ENCODE data around the gene TLCD2. TPM values are rescaled to one million over a fixed set of nuclear protein-coding genes. Genes with fewer than 3 reads are reported as not detected.

TLCD2 gene
- total and polyA plus RNA-seq, 4 donors, result 1.2 to 7.3 (median 3.4) TPM

GRCh38 chr17:1720856-1721386, 10.7 kb upstream of the TLCD2 start:
- Histone ChIP-seq H3K4me3 (ENCODE audit: low read depth in 1 of 3, low read length in 3 of 3) (no peak overlapping the region), H3K27me3 (ENCODE audit: control insufficient read depth in 4 of 4, insufficient read depth in 4 of 4, low read length in 3 of 4) (no peaks in the 10 kb centered on the region), H3K4me1 (ENCODE audit: control insufficient read depth in 4 of 4, insufficient read depth in 4 of 4, low read length in 3 of 4) (peaks cover 18 to 44% (median 32%) of the 10 kb centered on the region in 4 donors), H3K9me3 (ENCODE audit: control insufficient read depth in 4 of 4, low read length in 3 of 4) (no peaks in the 10 kb centered on the region), H3K27ac (ENCODE audit: low read depth in 1 of 2, low read length in 2 of 2) (peak overlapping the region; percentile 8 to 32), H3K36me3 (ENCODE audit: control insufficient read depth in 4 of 4, insufficient read depth in 3 of 4, low read depth in 1 of 4, low read length in 3 of 4) (peaks cover 0 to 1% (median 0%) of the 10 kb centered on the region in 4 donors), H3K9ac (ENCODE audit: low read depth in 1 of 2, low read length in 2 of 2) (no peak overlapping the region)
- 39% methylated on average over 11 of the region's 11 CpGs for WGBS
- peak; percentile 78 for DNase-seq (ENCODE audit: low spot score)
- TF ChIP-seq MAX (IDR thresholded peaks at IDR 0.05) (no peak), RXRA (IDR thresholded peaks at IDR 0.05) (peak; percentile 30 to 62), FOXA2 (IDR thresholded peaks at IDR 0.05) (no peak), RAD21 (IDR thresholded peaks at IDR 0.05) (peak; percentile 91 to 94), FOXA1 (IDR thresholded peaks at IDR 0.05) (no peak), EGR1 (IDR thresholded peaks at IDR 0.05; ENCODE audit: low read depth in 2 of 2) (no peak), NR2F2 (IDR thresholded peaks at IDR 0.05) (no peak), YY1 (IDR thresholded peaks at IDR 0.05) (no peak), SP1 (IDR thresholded peaks at IDR 0.05) (no peak), GABPA (IDR thresholded peaks at IDR 0.05 in 1 of 2, conservative IDR thresholded peaks at IDR 0.05 in 1 of 2) (no peak), TAF1 (conservative IDR thresholded peaks at IDR 0.05) (no peak), HNF4A (conservative IDR thresholded peaks at IDR 0.05) (peak in 1 of 2 donors; percentile 18), HNF4G (IDR thresholded peaks at IDR 0.05) (no peak), JUND (IDR thresholded peaks at IDR 0.05) (no peak)
- TF ChIP-seq, protein P1, sequence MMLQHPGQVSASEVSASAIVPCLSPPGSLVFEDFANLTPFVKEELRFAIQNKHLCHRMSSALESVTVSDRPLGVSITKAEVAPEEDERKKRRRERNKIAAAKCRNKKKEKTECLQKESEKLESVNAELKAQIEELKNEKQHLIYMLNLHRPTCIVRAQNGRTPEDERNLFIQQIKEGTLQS (IDR thresholded peaks at IDR 0.05), result no peak
- TF ChIP-seq, protein P2, sequence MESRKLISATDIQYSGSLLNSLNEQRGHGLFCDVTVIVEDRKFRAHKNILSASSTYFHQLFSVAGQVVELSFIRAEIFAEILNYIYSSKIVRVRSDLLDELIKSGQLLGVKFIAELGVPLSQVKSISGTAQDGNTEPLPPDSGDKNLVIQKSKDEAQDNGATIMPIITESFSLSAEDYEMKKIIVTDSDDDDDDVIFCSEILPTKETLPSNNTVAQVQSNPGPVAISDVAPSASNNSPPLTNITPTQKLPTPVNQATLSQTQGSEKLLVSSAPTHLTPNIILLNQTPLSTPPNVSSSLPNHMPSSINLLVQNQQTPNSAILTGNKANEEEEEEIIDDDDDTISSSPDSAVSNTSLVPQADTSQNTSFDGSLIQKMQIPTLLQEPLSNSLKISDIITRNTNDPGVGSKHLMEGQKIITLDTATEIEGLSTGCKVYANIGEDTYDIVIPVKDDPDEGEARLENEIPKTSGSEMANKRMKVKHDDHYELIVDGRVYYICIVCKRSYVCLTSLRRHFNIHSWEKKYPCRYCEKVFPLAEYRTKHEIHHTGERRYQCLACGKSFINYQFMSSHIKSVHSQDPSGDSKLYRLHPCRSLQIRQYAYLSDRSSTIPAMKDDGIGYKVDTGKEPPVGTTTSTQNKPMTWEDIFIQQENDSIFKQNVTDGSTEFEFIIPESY (IDR thresholded peaks at IDR 0.05), result no peak
- TF ChIP-seq, protein P3, sequence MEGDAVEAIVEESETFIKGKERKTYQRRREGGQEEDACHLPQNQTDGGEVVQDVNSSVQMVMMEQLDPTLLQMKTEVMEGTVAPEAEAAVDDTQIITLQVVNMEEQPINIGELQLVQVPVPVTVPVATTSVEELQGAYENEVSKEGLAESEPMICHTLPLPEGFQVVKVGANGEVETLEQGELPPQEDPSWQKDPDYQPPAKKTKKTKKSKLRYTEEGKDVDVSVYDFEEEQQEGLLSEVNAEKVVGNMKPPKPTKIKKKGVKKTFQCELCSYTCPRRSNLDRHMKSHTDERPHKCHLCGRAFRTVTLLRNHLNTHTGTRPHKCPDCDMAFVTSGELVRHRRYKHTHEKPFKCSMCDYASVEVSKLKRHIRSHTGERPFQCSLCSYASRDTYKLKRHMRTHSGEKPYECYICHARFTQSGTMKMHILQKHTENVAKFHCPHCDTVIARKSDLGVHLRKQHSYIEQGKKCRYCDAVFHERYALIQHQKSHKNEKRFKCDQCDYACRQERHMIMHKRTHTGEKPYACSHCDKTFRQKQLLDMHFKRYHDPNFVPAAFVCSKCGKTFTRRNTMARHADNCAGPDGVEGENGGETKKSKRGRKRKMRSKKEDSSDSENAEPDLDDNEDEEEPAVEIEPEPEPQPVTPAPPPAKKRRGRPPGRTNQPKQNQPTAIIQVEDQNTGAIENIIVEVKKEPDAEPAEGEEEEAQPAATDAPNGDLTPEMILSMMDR (IDR thresholded peaks at IDR 0.05; ENCODE audit: low read depth, low read length, missing input control), result peak; percentile 96
- TF ChIP-seq, protein P4, sequence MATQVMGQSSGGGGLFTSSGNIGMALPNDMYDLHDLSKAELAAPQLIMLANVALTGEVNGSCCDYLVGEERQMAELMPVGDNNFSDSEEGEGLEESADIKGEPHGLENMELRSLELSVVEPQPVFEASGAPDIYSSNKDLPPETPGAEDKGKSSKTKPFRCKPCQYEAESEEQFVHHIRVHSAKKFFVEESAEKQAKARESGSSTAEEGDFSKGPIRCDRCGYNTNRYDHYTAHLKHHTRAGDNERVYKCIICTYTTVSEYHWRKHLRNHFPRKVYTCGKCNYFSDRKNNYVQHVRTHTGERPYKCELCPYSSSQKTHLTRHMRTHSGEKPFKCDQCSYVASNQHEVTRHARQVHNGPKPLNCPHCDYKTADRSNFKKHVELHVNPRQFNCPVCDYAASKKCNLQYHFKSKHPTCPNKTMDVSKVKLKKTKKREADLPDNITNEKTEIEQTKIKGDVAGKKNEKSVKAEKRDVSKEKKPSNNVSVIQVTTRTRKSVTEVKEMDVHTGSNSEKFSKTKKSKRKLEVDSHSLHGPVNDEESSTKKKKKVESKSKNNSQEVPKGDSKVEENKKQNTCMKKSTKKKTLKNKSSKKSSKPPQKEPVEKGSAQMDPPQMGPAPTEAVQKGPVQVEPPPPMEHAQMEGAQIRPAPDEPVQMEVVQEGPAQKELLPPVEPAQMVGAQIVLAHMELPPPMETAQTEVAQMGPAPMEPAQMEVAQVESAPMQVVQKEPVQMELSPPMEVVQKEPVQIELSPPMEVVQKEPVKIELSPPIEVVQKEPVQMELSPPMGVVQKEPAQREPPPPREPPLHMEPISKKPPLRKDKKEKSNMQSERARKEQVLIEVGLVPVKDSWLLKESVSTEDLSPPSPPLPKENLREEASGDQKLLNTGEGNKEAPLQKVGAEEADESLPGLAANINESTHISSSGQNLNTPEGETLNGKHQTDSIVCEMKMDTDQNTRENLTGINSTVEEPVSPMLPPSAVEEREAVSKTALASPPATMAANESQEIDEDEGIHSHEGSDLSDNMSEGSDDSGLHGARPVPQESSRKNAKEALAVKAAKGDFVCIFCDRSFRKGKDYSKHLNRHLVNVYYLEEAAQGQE (IDR thresholded peaks at IDR 0.05), result no peak

All from liver (tissue), 9 donors.